ENCODE results near the gene MACO1. TPM values are rescaled to one million over a fixed set of nuclear protein-coding genes. Genes with fewer than 3 reads are reported as not detected.
"Not testable (repeated sequence)": the region's sequence is repeated elsewhere in the genome, so short reads cannot be mapped to it uniquely, and the experiment has no call there.

MACO1 gene
- total and polyA plus RNA-seq, 2 of the 8 experiments (the other 6 are each of a cell fraction or from before 2014, with no cell fraction given), result 3.5 to 15.1 TPM

GRCh38 chr1:25405731-25406305, 24.9 kb upstream of the MACO1 start:
- H3K79me1 ChIP-seq (ENCODE audit: low read depth, low read length); DNase-seq (ENCODE audit: low read depth in 1 of 2, low spot score in 2 of 2); POLR2A ChIA-PET (ENCODE audit: partially characterized antibody); H2AFZ ChIP-seq (ENCODE audit: low read length); H3K36me3 ChIP-seq (ENCODE audit: control insufficient read depth in 2 of 4, insufficient read depth in 4 of 4, low read length in 3 of 4); H3K4me3 ChIP-seq (ENCODE audit: extremely low read depth in 1 of 4, insufficient read depth in 2 of 4, low read depth in 3 of 4, low read length in 4 of 4); H2BK15ac ChIP-seq (ENCODE audit: low read length); H4K91ac ChIP-seq (replicated peaks; ENCODE audit: insufficient read length, low read length); H3K27ac ChIP-seq (ENCODE audit: low read depth, low read length); H3K4me1 ChIP-seq (replicated peaks in 1 of 4; ENCODE audit: control insufficient read depth in 3 of 4, insufficient read depth in 4 of 4, low read length in 3 of 4); H4K8ac ChIP-seq (ENCODE audit: extremely low read depth, insufficient read depth, low read length); H3K14ac ChIP-seq (ENCODE audit: insufficient read length); H3K18ac ChIP-seq (ENCODE audit: extremely low read depth, low read length); H2BK120ac ChIP-seq (replicated peaks; ENCODE audit: low read depth, low read length); H3K9ac ChIP-seq (replicated peaks in 1 of 4; ENCODE audit: extremely low read depth in 1 of 4, low read depth in 3 of 4, low read length in 3 of 4); H3K4me2 ChIP-seq (ENCODE audit: insufficient read depth in 1 of 2, low read depth in 2 of 2, low read length in 2 of 2); H2BK12ac ChIP-seq (ENCODE audit: low read depth, low read length); H4K5ac ChIP-seq (ENCODE audit: insufficient read length, low read depth, low read length); H3K56ac ChIP-seq (replicated peaks; ENCODE audit: insufficient read length, low read depth, low read length); H4K20me1 ChIP-seq (replicated peaks in 1 of 2; ENCODE audit: control insufficient read depth in 1 of 2, insufficient read depth in 2 of 2, low read length in 2 of 2); FAIRE-seq; H3K9me3 ChIP-seq (ENCODE audit: insufficient read depth in 2 of 2, low read depth in 1 of 2, low read length in 1 of 2); H3K4ac ChIP-seq (replicated peaks; ENCODE audit: insufficient read length, low read depth, low read length); H2BK20ac ChIP-seq (ENCODE audit: low read length); H3K27me3 ChIP-seq (replicated peaks in 1 of 4; ENCODE audit: control insufficient read depth in 3 of 4, extremely low read depth in 1 of 4, insufficient read depth in 3 of 4, low read length in 3 of 4); H2AK5ac ChIP-seq (ENCODE audit: low read depth, low read length); H3K23ac ChIP-seq (ENCODE audit: insufficient read length); CTCF ChIA-PET (ENCODE audit: partially characterized antibody); H3K23me2 ChIP-seq (ENCODE audit: low read depth, low read length); H3K79me2 ChIP-seq (ENCODE audit: control insufficient read depth in 1 of 2, insufficient read depth in 2 of 2, low read length in 2 of 2); H2BK5ac ChIP-seq (ENCODE audit: low read depth, low read length): not testable (repeated sequence)
- no CpG with 5 or more reads among the region's 12 CpGs for WGBS, 2 experiments (ENCODE audit: extremely low coverage in 1 of 2, insufficient coverage in 1 of 2, insufficient read length in 1 of 2, insufficient replicate concordance in 2 of 2, low coverage in 1 of 2, low lambda C conversion rate in 2 of 2, missing lambda C conversion rate in 1 of 2)
